ENCODE results near the gene ZNF460.

Gene ZNF460

DNA sequence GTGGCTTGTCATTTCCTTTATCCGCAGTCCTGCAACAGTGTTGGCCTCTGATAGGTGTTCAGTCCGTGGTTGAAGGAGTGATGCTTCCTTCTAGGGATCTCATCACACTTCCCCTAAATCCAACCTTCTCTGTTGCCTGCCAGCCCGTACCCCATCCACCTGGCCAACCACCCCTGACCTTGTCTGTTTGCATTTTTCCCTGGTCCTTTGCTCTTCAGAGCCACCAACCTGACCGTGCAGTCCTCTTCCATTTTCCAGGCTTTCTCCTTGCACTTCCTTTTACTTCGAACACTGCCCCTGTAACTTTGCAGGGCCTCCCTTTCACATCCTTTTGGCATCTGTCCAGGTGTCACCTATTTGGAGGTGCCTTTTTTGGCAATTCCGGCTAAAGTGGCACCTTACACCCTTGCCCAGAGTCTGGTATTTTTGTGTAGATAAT is 696 bp downstream of the ZNF460 start:
- peak; percentile 9 for DNase-seq (ENCODE audit: low spot score)

DNA sequence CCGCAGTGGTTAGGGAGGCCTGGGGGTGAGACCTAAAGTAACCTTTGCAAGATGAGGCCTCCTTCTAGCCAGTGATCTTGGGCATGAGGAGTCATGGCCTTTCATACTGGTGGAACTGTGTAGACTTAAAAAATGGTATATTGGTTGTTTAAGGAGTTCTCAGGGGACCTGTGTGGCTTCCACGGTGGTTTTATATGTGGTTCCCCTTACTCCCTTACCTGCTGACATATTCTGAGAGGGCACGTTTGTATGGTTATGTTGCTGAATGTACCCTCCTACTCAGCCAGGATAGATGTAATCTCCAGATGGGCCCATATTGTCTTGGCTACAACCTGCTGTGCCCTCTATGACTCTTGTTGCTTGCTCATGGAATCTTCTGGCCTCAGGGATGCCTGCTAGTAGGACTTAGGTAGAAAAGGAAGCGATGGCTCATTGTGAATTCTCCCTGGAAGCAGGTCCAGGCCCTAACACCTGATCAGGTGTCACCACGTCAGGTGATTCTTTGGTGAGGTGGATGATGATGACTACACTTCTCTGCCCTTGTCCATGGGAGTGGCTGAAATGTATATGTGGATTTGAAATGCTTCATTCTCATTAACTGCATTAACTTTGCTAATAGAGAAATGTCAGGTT is 1.8 kb downstream of the ZNF460 start:
- DNase-seq (ENCODE audit: low spot score), result no peak

DNA sequence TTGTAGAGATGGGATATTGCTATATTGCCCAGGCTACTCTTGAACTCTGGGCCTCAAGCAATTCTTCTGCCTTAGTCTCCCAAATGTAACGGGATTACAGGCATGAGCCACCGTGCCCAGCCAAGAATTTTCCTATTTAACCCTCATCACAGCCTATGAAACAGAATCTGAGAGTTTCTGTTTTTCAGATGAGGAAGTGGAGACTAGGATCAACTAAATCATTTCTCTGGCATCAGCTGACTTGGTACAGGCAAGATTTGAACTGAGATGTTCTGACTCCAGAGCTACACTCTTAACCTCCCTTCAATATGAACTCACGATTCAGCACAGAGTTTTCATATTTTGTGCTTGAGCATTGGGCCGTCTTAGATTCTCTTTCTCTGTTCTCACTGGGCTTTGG is 8.1 kb downstream of the ZNF460 start:
- no peak for DNase-seq (ENCODE audit: low spot score)

DNA sequence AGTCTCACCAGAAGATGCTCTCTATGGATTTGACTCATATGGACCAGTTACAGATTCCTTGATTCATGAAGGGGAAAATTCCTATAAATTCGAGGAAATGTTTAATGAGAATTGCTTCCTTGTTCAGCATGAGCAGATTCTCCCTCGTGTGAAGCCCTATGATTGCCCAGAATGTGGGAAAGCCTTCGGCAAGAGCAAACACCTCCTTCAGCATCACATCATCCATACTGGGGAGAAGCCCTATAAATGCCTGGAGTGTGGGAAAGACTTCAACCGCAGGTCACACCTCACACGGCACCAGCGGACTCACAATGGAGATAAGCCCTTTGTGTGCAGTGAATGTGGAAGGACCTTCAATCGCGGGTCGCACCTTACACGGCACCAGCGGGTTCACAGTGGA is 10.7 kb downstream of the ZNF460 start:
- no peak for DNase-seq (ENCODE audit: low spot score)

DNA sequence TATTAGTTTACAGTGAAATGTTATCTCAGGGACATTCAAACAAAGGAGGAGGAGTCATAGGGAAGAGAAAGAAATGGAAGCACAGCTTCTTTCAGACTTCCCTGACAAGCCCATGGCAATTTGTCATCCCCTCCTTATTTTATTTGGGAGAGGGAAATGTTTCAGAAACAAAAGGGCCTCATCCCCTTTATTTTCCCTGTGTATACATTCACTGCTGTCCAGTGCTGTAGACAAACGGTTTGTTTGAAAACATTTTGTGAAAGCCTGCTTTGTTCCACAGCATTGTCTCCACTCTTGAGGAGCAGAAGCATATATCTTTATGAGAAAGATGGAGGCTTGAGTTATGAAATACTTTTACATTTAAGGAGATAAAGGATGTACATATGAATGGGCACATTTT is 12.3 kb downstream of the ZNF460 start:
- no peak for DNase-seq (ENCODE audit: low spot score)

DNA sequence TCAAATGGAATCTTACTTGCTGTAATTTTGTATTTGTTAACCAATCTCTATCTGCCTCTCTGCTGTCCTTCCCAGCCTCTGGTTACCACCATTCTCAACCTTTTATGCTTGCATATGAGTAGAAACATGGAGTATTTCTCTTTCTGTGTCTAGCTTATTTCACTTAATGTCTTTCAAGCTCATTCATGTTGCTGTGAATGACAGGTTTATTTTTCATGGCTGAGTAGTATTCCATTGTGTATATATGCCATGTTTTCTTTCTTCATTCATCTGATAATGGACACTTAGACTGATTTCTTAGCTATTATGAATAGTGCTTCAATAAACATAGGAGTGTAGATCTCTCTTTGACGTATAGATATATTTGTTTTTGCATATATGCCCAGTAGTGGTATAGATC is 13.4 kb downstream of the ZNF460 start:
- no peak for DNase-seq (ENCODE audit: low spot score)

DNA sequence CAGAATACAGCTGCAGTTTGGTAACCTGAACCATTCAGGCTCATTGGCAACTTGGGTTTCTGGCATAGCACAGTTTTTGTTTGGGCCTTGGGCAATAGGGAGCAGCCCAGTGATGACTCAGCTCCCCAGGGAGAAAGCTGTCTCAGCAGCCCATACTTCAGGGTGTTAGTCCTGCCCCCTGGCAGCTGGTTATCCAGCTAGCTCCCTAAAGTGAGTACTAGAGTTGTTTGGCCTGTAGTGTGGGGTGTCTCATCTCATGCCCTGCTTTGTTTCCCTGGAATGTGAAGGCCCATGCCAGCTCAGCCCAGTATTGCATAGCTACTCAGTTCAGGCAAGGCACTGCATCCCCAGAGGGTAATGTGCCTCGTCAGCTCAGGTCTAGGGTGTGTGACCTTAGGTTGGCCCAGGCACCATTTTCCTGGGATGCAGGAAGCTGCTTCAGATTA is 21.8 kb downstream of the ZNF460 start:
- DNase-seq (ENCODE audit: low spot score), result no peak

DNA sequence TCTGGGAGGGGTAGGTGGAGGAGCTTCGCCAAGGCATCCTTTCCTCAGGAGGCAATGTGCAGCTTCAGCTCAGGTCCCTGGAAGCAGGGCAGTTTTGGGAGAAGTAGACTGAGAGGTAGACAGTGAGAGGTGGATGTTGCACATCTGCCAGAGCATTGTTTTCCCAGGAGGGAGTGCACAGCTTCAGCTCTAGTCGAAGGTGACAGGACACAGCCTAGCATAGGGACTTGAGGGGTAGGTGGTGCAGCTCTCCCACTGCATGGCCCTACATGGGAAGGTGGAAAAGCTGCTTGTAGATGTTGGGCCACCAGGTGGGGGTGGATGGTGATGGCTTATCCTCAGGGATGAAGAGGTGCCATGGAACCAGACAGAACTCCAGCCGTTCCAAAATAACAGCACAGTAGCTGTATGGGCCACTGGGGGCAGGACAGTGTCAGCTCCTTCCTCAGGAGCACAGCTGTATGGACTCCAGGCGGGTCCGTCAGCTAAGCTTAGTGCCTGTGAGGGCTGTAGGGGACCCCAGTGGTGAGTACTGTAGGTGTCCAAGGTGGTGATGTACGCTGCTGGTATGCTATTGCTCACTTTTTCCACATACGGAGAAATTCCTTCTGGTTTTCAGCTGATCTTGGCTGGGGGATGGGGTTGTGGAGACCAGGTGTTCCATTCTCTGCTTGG is 22.6 kb downstream of the ZNF460 start:
- DNase-seq (ENCODE audit: low spot score), result no peak

DNA sequence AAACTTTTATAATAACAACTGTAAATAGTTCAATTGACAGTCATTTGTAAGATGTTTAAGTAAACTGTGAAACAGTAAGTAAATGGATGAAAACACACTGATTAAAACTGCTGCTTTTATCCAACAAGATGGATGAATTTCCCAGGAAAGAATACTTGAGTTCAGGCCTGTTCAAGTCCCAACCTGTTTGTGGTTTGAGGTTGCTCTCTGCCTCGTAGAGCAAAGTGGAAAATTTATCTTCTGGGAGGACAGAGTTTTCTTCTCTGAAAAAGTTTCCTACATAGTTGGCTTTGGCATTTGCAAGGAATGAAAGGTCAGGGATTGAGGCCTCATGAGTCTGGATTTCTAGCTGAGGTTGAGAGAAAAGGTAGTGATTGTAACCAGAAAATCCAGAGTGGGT is 24.8 kb downstream of the ZNF460 start:
- DNase-seq (ENCODE audit: low spot score), result no peak

DNA sequence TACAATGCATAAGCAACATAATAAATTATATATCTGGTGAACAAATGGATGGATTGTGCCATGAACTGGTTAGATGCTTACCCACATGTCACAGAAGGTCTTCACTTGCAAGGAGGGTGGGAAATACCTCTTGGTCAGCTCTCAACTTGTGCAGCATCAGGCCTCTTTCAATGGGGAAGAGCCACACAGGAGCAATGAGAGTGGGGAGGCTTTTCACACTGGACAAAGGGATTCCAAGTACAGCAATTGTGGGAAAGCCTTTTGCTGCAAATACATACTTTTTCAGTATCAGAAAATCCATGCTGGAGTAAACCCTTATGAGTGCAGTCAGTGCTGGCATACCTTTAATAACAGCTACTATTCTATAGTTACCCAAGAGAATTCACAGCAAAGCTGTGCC is 28.2 kb downstream of the ZNF460 start:
- no peak for DNase-seq (ENCODE audit: low spot score)

DNA sequence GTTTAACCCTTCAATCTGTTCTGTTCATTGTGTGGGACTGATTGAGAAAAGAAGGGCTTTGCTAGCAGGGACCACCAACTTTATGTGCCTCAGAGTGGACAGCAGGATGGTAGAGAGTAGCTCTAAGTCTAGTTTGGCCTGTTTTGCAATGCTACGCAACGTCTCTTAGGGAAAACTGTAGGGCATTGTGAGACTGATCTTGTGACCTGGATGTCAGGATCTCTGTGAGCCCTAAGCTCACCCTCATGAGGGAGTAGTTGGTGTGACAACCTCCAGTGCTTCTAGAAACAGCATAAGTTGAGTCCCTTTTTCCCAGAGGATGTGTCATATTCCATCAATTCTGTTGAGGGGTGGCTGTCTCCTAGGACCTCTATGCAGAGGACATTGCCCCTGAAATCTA is 30.5 kb downstream of the ZNF460 start:
- DNase-seq (ENCODE audit: low spot score), result no peak

DNA sequence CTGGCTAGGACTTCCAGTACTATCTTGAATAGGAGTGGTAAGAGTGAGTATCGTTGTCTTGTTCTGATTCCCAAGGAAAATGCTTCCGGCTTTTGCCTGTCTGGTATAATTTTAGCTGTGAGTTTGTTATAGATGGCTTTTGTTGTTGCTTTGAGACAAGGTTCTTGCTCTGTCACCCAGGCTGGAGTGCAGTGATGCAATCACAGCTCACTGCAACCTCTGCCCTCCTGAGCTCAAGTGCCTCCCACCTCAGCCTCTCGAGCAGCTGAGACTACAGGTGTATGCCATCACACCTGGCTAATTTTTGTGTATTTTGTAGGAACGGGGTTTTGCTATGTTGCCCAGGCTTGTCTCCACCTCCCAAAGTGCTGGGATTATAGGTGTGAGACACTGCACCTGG is 33.9 kb downstream of the ZNF460 start:
- DNase-seq (ENCODE audit: low spot score), result no peak

DNA sequence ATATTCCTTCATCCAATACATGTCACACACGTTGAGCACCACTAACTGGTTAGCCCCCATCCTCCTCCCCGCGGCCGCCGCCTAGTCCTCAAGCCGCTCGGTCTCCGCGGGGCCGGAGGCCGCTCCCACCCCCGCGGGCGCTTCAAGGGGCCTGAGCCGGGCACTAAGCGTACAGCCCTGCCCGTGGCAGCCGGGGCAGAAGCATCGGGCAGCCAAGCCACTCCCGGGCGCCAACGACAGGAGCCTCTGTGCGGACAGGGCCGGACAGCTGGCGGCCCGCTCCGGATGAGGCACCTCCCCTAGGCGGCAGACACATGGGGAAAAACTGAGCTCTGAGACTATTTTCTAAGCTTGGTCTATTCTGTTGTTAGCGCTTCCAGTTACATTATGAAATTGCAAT is 37.2 kb downstream of the ZNF460 start:
- DNase-seq (ENCODE audit: low spot score), result no peak

DNA sequence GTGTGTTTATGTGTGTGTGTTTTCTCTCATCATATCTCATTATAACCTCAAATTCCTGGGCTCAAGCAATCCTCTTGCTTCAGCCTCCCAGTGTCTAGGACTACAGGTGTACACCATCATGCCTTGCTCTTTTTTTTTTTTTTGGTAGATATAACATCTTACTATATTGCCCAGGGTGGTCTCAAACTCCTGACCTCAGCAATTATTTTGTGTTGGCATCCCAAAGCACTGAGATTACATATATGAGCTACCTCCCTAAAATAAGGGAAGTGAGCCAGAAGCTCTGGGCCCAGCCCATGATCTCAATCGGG is 39.5 kb downstream of the ZNF460 start:
- DNase-seq (ENCODE audit: low spot score), result no peak

DNA sequence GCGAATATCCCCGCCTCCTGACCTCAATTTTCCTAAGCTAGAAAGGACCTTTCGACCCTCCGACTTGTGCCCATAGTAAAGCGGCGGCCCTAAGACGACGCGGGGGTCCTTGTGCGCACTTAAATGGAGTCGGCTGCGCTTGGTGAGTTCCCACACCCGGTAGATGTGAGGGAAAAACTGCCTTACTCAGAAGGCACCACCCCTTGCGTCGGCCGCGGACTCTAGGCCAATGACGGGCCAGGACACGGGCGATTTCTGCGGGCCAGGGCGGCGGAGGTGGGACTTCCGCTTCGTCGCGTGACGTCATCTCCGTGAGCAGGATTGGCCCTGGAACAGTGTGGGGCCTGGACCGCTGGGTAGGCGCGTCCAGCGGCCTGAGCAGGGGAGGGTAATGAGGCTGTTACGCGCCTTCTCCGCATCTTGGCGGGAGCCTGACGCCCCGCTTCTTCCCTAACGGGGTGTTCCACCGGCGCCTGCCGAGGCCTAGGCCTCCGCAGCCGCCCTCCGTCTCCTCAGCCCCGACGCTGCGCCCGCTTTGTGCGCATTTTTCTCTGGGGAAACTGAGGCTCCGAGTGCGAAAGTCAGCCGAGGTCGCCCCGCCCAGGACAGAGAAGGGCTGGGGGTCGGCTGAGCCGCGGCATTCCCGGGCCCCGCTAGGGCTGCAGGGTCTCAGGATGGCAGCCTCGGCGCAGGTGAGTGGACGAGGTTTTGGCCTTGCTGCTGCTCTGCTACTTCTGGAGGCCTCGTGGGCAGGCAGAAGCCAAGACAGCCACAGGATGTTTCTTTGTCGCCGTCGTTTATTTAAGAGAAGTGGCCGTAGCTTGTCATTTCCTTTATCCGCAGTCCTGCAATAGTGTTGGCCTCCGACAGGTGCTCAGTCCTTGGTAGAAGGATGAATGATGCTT is 40.1 kb downstream of the ZNF460 start, which contains the start of gene ZNF543:
ZNF543 (plus strand) TSS at position 293 of the 905 bp plus-strand sequence; CDS start at position 675, 382 bp downstream.
- DNase-seq (ENCODE audit: low spot score), result peak; percentile 90

DNA sequence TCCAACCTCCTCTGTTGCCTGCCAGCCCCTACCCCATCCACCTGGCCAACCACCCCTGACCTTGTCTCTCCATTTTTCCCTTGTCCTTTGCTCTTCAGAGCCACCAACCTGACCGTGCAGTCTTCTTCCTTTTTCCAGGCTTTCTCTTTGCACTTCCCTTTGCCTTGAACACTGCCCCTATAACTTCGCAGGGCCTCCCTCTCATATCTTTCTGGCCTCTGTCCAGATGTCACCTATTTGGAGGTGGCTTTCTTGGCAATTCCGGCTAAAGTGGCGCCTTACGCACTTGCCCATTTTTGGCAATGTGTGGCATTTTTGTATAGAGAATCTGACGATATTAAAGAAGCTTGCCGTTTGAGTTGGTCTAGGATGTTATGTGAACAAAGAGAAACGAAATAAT is 40.8 kb downstream of the ZNF460 start:
- DNase-seq (ENCODE audit: low spot score), result no peak

DNA sequence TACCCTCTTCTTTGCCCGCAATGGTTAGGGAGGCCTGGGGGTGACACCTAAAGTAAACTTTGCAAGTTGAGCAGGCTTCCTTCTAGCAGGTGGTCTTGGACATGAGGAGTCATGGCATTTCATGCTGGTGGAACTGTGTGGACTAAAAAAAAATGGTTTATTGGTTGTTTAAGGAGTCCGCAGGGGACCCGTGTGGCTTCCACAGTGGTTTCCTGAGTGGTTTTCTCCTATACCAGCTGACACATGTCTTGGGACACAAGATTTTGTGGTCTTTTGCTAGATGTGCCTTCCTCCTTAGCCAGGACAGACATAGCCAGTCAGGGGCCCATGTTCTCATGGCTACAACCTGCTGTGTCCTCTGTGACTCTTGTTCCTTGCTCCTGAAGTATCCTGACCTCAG is 41.5 kb downstream of the ZNF460 start:
- DNase-seq (ENCODE audit: low spot score), result no peak

DNA sequence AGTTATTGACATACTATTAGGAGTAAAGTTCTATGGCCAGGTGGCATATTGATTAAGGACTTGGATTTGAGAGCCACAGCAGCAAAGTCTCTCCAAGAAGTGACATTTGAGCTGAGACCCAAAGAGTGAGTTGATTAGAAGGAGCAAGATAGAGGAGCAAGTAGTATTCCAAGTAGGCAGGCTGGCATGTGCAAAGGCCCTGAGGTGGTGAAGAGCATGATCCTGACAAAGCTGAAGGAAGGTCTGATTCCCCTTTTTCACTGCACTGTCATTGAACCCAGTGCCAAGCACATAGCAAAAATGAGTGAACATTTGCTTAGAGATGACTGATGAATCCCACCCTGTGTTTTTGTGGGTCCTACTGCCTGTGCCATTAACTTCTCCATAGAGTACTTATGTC is 44.7 kb downstream of the ZNF460 start:
- no peak for DNase-seq (ENCODE audit: low spot score)

DNA sequence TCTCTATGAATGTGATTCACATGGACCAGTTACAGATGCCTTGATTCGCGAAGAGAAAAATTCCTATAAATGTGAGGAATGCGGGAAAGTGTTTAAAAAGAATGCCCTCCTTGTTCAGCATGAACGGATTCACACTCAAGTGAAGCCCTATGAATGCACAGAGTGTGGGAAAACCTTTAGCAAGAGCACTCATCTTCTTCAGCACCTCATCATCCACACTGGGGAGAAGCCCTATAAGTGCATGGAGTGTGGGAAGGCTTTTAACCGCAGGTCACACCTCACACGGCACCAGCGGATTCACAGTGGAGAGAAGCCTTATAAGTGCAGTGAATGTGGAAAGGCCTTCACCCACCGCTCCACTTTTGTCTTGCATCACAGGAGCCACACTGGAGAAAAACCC is 47.7 kb downstream of the ZNF460 start:
- no peak for DNase-seq (ENCODE audit: low spot score)

DNA sequence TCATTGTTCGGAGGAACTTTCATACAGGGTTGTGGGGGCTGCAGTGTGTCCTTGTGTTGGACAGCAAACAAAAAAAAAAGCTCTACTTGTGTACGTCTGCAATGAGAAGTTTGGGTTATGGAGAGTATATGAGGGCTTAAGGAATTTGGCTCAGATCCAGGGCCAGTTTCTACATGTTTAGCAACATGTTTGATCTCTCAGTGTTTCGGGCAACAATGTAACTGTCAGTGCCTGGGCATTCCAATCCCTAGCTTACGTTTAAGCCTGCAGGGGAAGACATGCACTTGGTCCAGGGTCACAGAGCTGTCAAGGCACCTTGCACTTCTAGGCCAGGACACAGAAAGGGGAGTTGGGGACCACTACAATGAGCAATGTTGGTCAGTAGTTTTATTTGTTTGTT is 53.9 kb downstream of the ZNF460 start:
- no peak for DNase-seq (ENCODE audit: low spot score)

DNA sequence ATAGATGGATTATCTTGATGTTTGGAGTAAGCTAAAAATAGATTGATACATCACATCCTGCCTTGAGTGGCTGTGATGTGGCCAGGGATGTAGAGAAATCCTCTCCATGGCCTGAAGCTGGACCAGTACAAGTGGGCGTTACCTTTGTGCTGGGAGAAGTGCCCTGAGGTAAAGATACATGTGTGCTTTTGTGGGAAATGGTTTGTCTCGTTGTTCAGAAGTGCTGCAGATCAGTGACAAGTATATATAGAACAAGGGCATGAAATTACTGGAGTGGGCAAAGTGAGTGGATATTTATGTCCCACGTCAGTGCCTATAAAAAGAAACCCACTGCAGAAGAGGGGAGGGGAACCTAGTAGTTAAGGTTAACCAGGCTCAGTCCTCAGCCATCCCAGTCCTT is 58.6 kb downstream of the ZNF460 start:
- no peak for DNase-seq (ENCODE audit: low spot score)

DNA sequence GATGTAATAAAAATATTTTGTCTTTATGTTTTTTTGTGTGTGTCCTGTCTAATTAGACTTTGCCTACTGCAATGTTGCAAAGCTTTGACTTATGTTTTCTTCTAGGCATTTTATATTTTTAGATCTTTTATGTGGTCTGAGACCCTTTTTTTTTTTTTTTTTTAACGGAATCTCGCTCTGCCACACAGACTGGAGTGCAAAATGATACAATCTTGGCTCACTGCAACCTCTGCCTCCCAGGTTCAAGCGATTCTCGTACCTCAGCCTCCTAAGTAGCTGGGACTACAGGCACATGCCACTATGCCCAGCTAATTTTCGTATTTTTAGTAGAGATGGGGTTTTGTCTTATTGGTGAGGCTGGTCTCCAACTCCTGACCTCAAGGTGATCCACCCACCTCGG is 62.3 kb downstream of the ZNF460 start:
- no peak for DNase-seq (ENCODE audit: low spot score)

Measured in CD4-positive, alpha-beta T cell treated with Interleukin-6 at 100 ng/mL for 8 hours (primary cell).